ENCODE data around the gene IRF1. TPM values are rescaled to one million over a fixed set of nuclear protein-coding genes. Genes with fewer than 3 reads are reported as not detected.

Gene IRF1
- total RNA-seq, 2 experiments from 2014 or later, result 1,212 to 1,234 TPM

DNA sequence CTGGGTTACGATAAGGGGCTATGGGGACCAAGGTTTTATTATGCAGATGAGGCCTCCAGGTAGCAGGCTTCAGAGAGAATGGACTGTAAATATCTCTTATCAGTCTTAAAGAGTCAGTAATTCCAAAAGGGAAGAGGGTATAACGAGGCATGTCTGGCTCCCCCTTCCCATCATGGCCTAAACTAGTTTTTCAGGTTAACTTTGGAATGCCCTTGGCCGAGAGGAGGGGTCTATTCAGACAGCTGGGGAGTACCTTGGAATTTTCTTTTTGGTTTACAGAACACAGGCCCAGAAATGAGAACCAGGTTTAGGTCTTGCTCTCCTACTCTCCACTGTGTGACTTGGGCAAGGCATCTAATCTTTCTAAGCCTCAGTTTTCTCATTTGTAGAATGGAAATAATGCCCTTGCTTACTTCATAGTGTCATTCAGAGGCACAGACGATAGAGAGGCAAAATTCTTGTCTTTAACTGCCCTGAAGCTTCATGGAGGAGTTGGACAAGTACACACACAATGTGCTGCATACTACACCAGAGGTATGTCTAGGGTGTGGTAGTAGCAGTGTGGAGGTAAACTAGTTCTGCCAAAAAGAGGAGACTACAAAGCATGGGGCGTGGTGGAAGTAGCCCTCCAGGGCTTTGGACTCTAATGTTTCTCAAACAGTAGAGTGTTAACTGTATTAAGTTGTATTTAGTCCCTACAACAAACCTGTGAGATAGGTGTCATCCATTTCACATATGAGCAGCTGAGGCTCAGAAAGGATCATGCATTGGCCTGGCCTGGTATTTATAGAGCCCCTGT is 45.5 kb downstream of the IRF1 start:
- ATAC-seq (ENCODE audit: poor library complexity) (no peak), DNase-seq (no peak)
- Mint-ChIP-seq H3K4me3 (no peak overlapping the region), H3K4me1 (ENCODE audit: low read depth) (peaks cover 82% of the 10 kb centered on the region), H3K9me3 (no peaks in the 10 kb centered on the region), H3K36me3 (ENCODE audit: low read depth) (peaks cover 61% of the 10 kb centered on the region), H3K27ac (peak overlapping the region; percentile 38), H3K27me3 (no peaks in the 10 kb centered on the region)
- Histone ChIP-seq H3K4me1 (ENCODE audit: insufficient read depth, low read length) (peaks cover 82% of the 10 kb centered on the region), H3K9me3 (ENCODE audit: control insufficient read depth in 1 of 2, insufficient read depth in 1 of 2, low read length in 2 of 2) (no peaks in the 10 kb centered on the region), H3K27ac (ENCODE audit: low read depth in 1 of 2, low read length in 2 of 2) (no peak overlapping the region), H3K4me3 (ENCODE audit: low read length) (no peak overlapping the region), H3K27me3 (ENCODE audit: control insufficient read depth in 1 of 2, insufficient read depth in 2 of 2, low read length in 2 of 2) (no peaks in the 10 kb centered on the region), H3K36me3 (ENCODE audit: insufficient read depth, low read length) (peaks cover 66% of the 10 kb centered on the region)
- TF ChIP-seq, protein P1, sequence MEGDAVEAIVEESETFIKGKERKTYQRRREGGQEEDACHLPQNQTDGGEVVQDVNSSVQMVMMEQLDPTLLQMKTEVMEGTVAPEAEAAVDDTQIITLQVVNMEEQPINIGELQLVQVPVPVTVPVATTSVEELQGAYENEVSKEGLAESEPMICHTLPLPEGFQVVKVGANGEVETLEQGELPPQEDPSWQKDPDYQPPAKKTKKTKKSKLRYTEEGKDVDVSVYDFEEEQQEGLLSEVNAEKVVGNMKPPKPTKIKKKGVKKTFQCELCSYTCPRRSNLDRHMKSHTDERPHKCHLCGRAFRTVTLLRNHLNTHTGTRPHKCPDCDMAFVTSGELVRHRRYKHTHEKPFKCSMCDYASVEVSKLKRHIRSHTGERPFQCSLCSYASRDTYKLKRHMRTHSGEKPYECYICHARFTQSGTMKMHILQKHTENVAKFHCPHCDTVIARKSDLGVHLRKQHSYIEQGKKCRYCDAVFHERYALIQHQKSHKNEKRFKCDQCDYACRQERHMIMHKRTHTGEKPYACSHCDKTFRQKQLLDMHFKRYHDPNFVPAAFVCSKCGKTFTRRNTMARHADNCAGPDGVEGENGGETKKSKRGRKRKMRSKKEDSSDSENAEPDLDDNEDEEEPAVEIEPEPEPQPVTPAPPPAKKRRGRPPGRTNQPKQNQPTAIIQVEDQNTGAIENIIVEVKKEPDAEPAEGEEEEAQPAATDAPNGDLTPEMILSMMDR (IDR thresholded peaks at IDR 0.05), result no peak
- ChIA-PET CTCF (no interaction called here), POLR2A (interaction anchor here (0.5 to 3.6 kb wide), 6 partner anchors 10 to 865 kb away, joined by 3 to 25 read pairs (median 4); partner anchors contain the start of gene IRF1)
- intact Hi-C loops (cut with DNase I, micrococcal nuclease), result no loop called here

DNA sequence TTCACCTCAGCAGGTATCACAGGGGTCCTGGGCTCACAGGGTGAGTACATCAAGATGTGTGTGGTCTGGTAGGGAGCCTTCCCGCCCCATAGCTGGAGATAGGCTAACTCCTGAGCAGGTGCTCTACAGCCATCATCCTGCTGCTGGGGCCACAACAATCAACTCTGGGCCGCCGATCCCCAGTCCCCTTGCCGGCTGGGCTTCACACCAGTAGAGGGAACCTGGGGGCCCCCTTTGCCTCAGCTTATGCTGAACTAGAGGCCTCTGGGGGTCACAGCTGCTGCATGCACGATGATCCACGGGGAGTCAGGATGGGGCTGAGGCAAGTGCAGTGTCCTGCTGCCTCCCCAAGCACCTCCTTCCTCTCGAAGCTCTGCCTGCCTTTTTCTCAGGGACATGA is 46.5 kb downstream of the IRF1 start:
- Mint-ChIP-seq H3K27ac (no peak overlapping the region), H3K4me1 (ENCODE audit: low read depth) (peaks cover 92% of the 10 kb centered on the region), H3K4me3 (no peak overlapping the region), H3K9me3 (no peaks in the 10 kb centered on the region), H3K27me3 (no peaks in the 10 kb centered on the region), H3K36me3 (ENCODE audit: low read depth) (peaks cover 52% of the 10 kb centered on the region)
- DNase-seq (no peak), ATAC-seq (ENCODE audit: poor library complexity) (no peak)
- no peaks in the 10 kb centered on the region for H3K27me3 ChIP-seq (ENCODE audit: control insufficient read depth in 1 of 2, insufficient read depth in 2 of 2, low read length in 2 of 2)
- POLR2A ChIA-PET, result interaction anchor here (0.7 to 1.6 kb wide), 4 partner anchors 29 to 47 kb away, joined by 3 to 11 read pairs (median 3); partner anchors contain the start of gene IRF1
- TF ChIP-seq, protein P1 (IDR thresholded peaks at IDR 0.05), result no peak
- H3K9me3 ChIP-seq (ENCODE audit: control insufficient read depth in 1 of 2, insufficient read depth in 1 of 2, low read length in 2 of 2), result no peaks in the 10 kb centered on the region
- H3K4me3 ChIP-seq (ENCODE audit: low read length), result no peak overlapping the region
- CTCF ChIA-PET, result interaction anchor here (0.9 to 1.0 kb wide), 2 partner anchors 20 to 52 kb away, joined by 3 read pairs; no protein-coding TSS in a partner anchor
- peaks cover 59% of the 10 kb centered on the region for H3K36me3 ChIP-seq (ENCODE audit: insufficient read depth, low read length)
- intact Hi-C loops (cut with DNase I, micrococcal nuclease), result no loop called here
- peaks cover 85% of the 10 kb centered on the region for H3K4me1 ChIP-seq (ENCODE audit: insufficient read depth, low read length)
- no peak overlapping the region for H3K27ac ChIP-seq (ENCODE audit: low read depth in 1 of 2, low read length in 2 of 2)

DNA sequence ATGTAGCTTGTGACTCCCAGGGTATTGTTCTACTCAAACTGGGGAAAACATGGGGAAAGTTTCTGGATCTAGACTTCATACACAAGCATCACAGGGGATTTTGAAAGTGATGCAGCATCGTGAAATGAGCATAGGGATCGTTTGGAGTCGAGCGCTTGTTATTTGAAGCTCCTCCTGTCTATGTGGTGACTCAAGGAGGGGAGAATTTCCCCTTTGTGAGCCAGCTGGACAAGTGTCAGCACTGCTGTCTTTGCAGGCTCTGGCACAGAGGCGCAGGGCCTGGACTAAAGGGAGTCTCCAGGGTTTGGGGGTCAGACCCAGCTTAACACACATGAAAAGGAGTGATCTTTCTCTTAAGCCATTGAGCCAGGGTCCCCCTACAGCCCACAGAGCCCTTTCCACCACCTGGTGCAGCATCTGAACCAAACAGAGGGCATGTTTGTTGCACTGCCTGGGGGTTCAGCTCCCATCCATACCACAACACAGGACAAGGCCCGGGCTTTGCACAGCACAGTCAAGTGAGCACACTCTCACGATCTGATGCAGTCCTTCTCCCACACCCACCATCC is 51.0 kb downstream of the IRF1 start:
- DNase-seq, result peak in 2 of 14 experiments; percentile 66 to 74
- peaks cover 94% of the 10 kb centered on the region for H3K4me1 ChIP-seq (ENCODE audit: insufficient read depth, low read length)
- Mint-ChIP-seq H3K9me3 (no peaks in the 10 kb centered on the region), H3K4me3 (no peak overlapping the region), H3K4me1 (ENCODE audit: low read depth) (peaks cover 95% of the 10 kb centered on the region), H3K36me3 (ENCODE audit: low read depth) (peaks cover 37% of the 10 kb centered on the region), H3K27me3 (no peaks in the 10 kb centered on the region), H3K27ac (peak overlapping the region; percentile 90)
- ChIA-PET POLR2A (interaction anchor here (1.0 to 20.0 kb wide), 6 partner anchors 11 to 56 kb away, joined by 3 to 645 read pairs (median 34); partner anchors contain the start of gene IRF1), CTCF (interaction anchor here (0.7 to 2.3 kb wide), 6 partner anchors 18 to 61 kb away, joined by 3 to 7 read pairs (median 4); partner anchors contain the start of gene IRF1)
- no peaks in the 10 kb centered on the region for H3K9me3 ChIP-seq (ENCODE audit: control insufficient read depth in 1 of 2, insufficient read depth in 1 of 2, low read length in 2 of 2)
- no peak overlapping the region for H3K4me3 ChIP-seq (ENCODE audit: low read length)
- H3K27me3 ChIP-seq (ENCODE audit: control insufficient read depth in 1 of 2, insufficient read depth in 2 of 2, low read length in 2 of 2), result no peaks in the 10 kb centered on the region
- intact Hi-C loops (cut with DNase I, micrococcal nuclease), result loop anchor here in 1 of 2 experiments (2.0 kb wide), 1 partner anchor 15 kb away; no protein-coding TSS in a partner anchor
- H3K36me3 ChIP-seq (ENCODE audit: insufficient read depth, low read length), result peaks cover 36% of the 10 kb centered on the region
- no peak for ATAC-seq (ENCODE audit: poor library complexity)
- H3K27ac ChIP-seq (ENCODE audit: low read depth in 1 of 2, low read length in 2 of 2), result peak overlapping the region in 1 of 2 donors; percentile 72
- TF ChIP-seq, protein P1 (IDR thresholded peaks at IDR 0.05), result no peak

All from CD4-positive, alpha-beta T cell (primary cell).